ENCODE data around the gene CIDEC.
A peak's percentile ranks its signal among the peaks of the same experiment; 100 is the strongest.

Gene CIDEC

GRCh38 chr3:9915254-9916141 is 35.4 kb upstream of the CIDEC start:
- no peak for DNase-seq (ENCODE audit: low read depth)
- TF ChIP-seq CTCF (conservative IDR thresholded peaks at IDR 0.05; ENCODE audit: low read depth, low read length) = peak; percentile 35
- H3K4me3 ChIP-seq (ENCODE audit: low read length) = peak overlapping the region; percentile 50

DNA sequence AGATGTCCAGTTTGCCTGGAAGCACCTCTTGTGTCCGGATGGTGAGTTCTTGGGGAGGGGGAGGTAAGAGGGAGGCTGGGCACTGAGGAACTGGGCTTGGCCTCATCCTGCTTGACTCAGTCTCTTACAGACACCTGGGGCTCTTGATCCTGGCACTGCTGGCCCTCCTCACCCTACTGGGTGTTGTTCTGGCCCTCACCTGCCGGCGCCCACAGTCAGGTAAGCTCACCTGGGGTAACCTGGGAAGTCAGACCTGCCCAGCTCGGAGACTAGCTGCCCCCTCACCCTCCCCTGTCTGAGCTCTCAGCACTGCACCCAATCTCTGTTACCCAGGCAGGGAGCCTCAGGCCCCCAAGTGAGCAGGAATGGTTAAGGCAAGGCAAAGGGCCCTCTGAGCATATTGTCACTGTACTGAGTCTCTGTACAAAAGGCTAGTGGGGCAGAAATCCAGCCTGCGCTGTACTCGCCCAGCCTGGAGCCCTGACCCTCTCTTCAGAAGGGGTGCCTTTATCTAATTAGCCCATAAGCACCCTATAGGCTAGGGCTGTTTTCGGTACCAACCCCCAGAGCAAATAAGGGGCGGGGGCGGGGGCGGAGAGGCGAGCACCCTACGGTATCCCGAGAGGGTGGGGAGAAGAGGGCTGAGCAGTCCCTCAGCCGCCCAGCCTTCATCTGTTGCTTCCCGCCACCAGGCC is 34.7 kb upstream of the CIDEC start:
- no peak overlapping the region for H3K4me3 ChIP-seq (ENCODE audit: low read length)
- TF ChIP-seq CTCF (conservative IDR thresholded peaks at IDR 0.05; ENCODE audit: low read depth, low read length) = no peak
- no peak for DNase-seq (ENCODE audit: low read depth)

GRCh38 chr3:9914011-9914410 is 34.0 kb upstream of the CIDEC start:
- no peak overlapping the region for H3K4me3 ChIP-seq (ENCODE audit: low read length)
- DNase-seq (ENCODE audit: low read depth) = no peak
- no peak for TF ChIP-seq CTCF (conservative IDR thresholded peaks at IDR 0.05; ENCODE audit: low read depth, low read length)

DNA sequence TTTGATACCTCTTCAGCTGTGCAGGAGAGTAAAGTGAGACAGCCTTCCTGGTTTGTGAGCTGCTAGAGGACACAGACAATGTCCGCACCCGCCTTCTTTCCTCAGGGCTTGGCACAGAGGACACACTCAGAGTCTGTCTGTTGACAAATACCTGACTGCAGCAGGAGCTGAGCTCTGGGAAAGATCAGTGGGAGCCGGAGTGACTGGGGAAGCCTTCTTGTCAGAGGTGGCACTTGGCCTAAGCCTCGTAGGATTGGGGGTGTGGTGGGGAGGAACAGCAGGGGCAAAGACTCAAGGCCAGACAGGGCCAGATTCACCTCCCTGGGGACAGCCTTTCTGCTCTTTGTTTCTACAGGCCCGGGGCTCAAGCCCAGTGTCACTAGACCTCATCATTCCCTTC is 33.5 kb upstream of the CIDEC start:
- no peak for DNase-seq (ENCODE audit: low read depth)
- H3K4me3 ChIP-seq (ENCODE audit: low read length) = no peak overlapping the region
- TF ChIP-seq CTCF (conservative IDR thresholded peaks at IDR 0.05; ENCODE audit: low read depth, low read length) = no peak

DNA sequence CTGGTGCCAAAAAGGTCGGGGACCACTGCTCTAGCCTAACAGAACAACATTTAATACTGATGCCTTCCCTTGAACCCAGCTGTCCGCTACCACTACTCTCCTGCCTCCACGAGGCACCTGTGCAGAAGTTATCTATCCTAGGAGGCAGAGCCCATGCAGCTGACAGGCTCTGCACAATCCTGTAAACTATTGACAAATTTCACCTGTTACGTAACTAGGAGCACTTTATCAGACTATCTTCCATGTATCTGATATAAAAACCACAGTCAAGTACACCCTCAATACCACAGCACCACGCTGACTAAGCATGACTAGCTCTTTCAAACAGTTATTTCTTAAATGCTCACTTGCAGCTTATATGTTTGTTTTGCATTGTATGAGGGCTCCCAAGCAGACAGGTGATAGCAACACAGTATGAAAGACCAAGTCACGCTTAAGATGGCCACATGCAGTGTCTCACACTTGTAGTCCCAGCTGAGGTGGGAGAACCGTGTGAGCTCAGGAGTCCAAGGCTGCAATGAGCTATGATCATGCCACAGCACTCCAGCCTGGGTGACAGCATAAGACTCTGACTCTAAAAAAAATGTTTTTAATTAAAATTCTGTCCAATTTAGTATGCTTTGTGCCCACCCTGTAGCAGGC is 32.4 kb upstream of the CIDEC start:
- no peak for TF ChIP-seq CTCF (conservative IDR thresholded peaks at IDR 0.05; ENCODE audit: low read depth, low read length)
- DNase-seq (ENCODE audit: low read depth) = no peak
- H3K4me3 ChIP-seq (ENCODE audit: low read length) = no peak overlapping the region

DNA sequence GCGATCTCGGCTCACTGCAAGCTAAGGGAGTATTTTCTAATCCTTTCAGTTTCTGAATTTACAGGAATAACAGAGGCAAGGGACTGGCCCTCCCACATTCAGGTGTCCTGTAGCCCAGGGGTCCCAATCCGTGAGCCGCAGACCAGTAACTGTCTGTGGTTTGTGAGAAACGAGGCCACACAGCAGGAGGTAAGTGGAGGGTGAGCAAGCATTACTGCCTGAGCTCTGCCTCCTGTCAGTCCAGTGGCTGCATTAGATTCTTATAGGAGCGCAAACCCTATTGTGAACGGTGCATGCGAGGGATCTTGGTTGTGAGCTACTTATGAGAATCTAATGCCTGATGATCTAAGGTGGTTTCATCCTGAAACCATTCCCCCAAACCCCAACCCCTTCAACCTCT is 31.8 kb upstream of the CIDEC start:
- TF ChIP-seq CTCF (conservative IDR thresholded peaks at IDR 0.05; ENCODE audit: low read depth, low read length) = no peak
- DNase-seq (ENCODE audit: low read depth) = no peak
- no peak overlapping the region for H3K4me3 ChIP-seq (ENCODE audit: low read length)

All from retinal pigment epithelial cell (primary cell).